Fibroblast of villous mesenchyme (primary cell): ENCODE results near the gene CD81. TPM values are rescaled to one million over a fixed set of nuclear protein-coding genes. Genes with fewer than 3 reads are reported as not detected.
A peak's percentile ranks its signal among the peaks of the same experiment; 100 is the strongest.
"Not testable (repeated sequence)": the region's sequence is repeated elsewhere in the genome, so short reads cannot be mapped to it uniquely, and the experiment has no call there.

Experiments used
- DNase-seq: peaks from one replicate; pipeline ENCODE4 v3.0.0-alpha.2; 2010; ENCODE audit warnings: low read depth
- H3K4me3 ChIP-seq: 2 replicates; pipeline ENCODE4 v1.5.1; 2011; ENCODE audit warnings: low read depth, mild to moderate bottlenecking, low read length
- total RNA-seq: library from RNA; depleted of rRNA; stranded (reverse); fragments of >200 nt; gene quantifications from 2 replicates; pipeline ENCODE4 v1.2.3, GENCODE V29; 2012
- TF ChIP-seq, protein P1 (sequence below): IDR thresholded peaks from 2 replicates; pipeline ENCODE4 v1.5.1; 2012; ENCODE audit warnings: low read depth, mild to moderate bottlenecking, low read length; ENCODE audit not compliant: insufficient read depth

CD81 gene
- total RNA-seq, 1 donor, result 257 TPM

DNA sequence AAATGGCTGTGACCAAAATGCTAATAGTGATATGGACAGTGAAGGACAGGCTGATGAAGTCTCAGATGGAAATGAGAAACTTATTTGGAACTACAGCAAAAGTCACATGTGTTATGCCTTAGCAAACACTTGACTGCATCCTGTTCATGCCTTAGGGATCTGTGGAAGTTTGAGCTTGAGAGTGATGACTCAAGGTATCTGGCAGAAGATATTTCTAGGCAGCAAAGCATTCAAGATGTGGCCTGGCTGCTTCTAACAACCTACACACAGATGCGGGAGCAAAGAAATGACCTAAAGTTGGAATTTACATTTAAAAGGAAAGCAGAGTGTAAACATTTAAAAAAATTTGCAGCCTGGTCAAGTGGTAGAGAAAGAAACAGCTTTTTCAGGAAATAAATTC lies 28.1 kb upstream of the CD81 start:
- peak; percentile 8 for DNase-seq
- TF ChIP-seq, protein P1, sequence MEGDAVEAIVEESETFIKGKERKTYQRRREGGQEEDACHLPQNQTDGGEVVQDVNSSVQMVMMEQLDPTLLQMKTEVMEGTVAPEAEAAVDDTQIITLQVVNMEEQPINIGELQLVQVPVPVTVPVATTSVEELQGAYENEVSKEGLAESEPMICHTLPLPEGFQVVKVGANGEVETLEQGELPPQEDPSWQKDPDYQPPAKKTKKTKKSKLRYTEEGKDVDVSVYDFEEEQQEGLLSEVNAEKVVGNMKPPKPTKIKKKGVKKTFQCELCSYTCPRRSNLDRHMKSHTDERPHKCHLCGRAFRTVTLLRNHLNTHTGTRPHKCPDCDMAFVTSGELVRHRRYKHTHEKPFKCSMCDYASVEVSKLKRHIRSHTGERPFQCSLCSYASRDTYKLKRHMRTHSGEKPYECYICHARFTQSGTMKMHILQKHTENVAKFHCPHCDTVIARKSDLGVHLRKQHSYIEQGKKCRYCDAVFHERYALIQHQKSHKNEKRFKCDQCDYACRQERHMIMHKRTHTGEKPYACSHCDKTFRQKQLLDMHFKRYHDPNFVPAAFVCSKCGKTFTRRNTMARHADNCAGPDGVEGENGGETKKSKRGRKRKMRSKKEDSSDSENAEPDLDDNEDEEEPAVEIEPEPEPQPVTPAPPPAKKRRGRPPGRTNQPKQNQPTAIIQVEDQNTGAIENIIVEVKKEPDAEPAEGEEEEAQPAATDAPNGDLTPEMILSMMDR, result no peak
- H3K4me3 ChIP-seq, result no peak overlapping the region

DNA sequence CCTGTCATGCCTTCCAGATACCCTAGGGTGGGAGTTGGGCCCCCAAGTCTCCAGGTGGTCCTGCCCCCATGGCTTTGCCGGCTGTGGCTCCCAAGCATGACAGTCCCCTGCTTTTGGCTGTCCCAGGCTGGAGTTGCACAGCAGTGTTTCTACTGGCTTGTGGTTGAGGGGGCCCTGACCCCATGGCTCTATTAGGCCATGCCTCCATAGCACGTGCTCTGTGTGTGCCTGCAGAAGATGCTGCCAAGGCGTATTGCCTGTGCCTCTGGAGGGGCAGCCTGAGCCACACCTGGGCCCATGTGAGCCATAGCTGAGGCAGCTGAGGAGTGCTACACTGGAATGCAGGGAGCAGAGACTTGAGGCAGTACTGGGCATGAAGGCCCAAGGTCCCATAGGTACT lies 25.4 kb upstream of the CD81 start:
- no peak for DNase-seq
- H3K4me3 ChIP-seq, result no peak overlapping the region
- TF ChIP-seq, protein P1, result no peak

DNA sequence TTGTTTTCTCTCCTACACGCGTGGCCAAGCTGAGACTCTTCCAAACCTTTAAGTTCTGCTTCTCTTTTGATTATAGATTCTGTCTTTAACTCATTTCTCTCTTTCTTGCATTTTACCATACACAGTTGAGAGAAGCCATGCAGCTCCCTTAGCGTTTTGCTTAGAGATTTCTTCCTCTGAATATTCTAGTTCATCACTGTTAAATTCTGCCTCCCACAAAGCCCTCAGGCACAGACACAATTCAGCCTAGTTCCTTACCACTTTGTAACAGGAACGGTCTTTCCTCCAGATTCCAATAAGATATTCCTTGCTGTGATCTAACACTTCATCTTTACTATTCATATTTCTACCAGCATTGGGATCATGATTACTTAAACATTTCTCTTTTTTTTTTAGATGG lies 24.7 kb upstream of the CD81 start:
- DNase-seq, result no peak
- TF ChIP-seq, protein P1, result no peak
- H3K4me3 ChIP-seq, result no peak overlapping the region

DNA sequence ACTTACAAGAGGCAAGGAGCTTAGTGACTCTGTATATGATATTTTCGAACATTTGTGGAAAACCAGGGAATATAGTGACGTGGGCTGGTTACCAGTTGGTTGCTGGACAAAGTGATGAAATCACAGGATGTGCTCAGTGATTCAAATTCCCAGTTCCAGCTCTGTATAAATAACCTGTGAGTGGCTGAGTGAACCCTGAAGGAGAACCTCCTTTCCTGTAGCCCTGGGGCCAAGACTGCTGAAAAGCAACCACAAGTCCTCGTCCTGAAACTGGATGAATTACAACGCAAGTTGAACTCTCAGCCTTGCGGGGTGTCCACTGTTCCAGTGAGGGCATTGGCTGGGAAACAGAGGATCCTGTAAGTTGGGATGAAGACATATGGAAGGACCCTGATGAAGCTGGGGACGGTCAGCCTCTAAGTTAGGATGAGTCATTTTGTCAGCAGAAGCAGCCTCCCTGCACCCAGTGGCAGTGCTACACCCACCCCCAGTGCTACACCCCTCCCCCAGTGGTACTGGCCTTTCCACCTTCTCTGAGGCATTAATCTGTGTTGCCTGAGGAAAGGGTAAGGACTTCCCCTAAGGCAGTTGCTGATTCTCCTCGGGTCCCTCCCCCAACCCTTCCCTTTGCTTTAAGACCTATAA lies 22.0 kb upstream of the CD81 start:
- no peak overlapping the region for H3K4me3 ChIP-seq
- TF ChIP-seq, protein P1, result no peak
- DNase-seq, result peak; percentile 56

DNA sequence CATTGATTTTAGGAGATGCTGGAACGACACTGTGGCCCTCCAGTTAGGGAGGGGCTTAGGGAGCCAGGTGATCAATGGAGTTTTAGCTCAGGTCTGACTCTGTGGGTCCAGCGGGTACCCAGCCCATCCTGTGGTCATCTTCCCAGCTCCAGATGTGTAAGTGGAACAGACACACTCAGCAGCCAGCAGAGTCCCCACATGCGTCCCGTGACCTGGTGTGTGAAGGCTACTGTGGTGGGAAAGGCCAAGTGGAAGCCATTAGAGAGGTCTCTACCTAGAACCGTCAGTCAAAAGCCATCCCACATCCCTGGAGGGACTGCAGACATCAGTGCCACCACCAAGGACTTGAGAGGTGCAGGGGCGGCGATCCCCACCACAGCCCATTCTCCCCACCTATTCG lies 19.9 kb upstream of the CD81 start:
- no peak for DNase-seq
- no peak overlapping the region for H3K4me3 ChIP-seq
- TF ChIP-seq, protein P1, result no peak

DNA sequence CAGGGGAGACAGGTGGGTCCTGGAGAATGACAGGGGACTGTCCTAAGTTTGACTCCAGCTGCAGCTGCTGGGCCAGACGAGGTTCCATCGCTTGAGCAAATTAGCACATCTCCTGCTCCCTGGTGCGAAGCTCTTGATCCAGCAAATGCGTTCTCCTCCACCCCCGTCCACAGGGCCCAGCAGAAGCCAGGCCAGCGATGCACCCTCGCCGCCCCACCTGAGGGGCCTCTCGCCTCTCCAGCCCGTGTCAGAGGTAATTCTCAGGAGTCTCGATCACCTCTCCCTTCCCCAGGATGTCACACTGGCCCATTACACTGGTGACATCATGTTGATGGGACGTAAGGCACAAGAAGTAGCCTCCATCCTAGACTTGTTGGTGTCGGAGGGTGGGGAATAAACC lies 19.5 kb upstream of the CD81 start:
- DNase-seq, result not testable (repeated sequence)

DNA sequence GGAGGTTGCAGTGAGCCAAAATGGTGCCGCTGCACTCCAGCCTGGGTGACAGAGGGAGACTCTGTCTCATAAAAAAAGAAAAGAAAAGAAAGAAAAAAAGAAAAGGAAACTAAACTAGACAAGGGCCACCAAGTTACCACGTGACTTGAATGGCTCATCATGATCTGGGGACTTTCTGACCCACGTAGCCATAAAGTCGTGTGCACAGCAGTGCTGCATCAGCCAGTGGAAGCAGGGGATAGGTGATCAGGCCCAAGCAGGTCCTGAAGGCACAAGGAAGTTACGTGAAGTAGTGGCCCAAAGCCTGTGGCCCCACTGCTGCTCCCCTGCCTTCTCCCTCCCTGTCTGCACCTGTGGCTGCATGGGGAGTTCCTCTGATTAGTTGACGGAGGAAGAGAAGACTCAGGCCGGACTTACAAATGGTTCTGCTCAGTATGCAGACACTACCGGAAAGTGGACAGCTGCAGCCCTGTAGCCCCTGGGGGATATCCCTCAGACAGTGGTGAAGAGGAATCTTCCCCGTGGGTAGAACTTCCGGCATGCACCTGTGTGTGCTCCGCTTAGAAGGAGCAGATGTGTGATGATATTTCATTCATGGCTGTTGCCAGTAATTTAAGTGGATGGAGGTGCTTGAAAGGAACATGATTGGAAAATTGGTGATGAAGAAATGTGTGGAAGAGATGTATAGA lies 18.2 kb upstream of the CD81 start:
- TF ChIP-seq, protein P1, result no peak
- H3K4me3 ChIP-seq, result no peak overlapping the region
- DNase-seq, result no peak

More for the DNA sequence above, 19.5 kb upstream of the CD81 start:
- H3K4me3 ChIP-seq, result not testable (repeated sequence)
